Thyroid gland (tissue), 4 donors: ENCODE measurements around the gene ROBO4.

Source experiments
- CTCF ChIP-seq, 6 experiments: fragments of 200-600 bp in 3 of 6; fragments of 450-650 bp in 3 of 6; sonication (generic) in 3 of 6; IDR thresholded peaks; one replicate each; pipeline ENCODE4 v1.5.1; 2016 to 2019; ENCODE audit warnings: antibody characterized with exemption in 6 of 6, mild to moderate bottlenecking in 2 of 6, inconsistent platforms in 1 of 6, moderate library complexity in 1 of 6
- POLR2A ChIP-seq, 2 donors: fragments of 450-650 bp; IDR thresholded peaks; one replicate each; pipeline ENCODE4 v1.6.1; 2017; ENCODE audit warnings: antibody characterized with exemption in 2 of 2, mild to moderate bottlenecking in 2 of 2, moderate library complexity in 1 of 2

- TF ChIP-seq CTCF (IDR thresholded peaks at IDR 0.05) (no peak), POLR2A (IDR thresholded peaks at IDR 0.05) (no peak)
These were observed 2.8 kb downstream of the ROBO4 start for GRCh38 chr11:124894606-124895430.
